GM12878 (cell line): ENCODE results near the gene ZNF567. TPM values are rescaled to one million over a fixed set of nuclear protein-coding genes. Genes with fewer than 3 reads are reported as not detected.

Experiments used
- ATAC-seq: fragments of 200-7000 bp; cut with Tn5 transposase; 3 replicates; pipeline ENCODE4 v1.9.1; 2020; ENCODE audit warnings: mild to moderate bottlenecking, moderate library complexity
- BruUV-seq: library from RNA; stranded (reverse); fragments of 400-500 nt; replicated peaks from 2 replicates; lab custom pipeline; 2021; lab: Mats Ljungman, UMichigan
- CTCF ChIA-PET: fragments of 300-600 bp; sonication (Branson Sonifier 250); formaldehyde crosslinking; extraction: SDS; loops from one replicate; lab custom pipeline; 2021; ENCODE audit warnings: inconsistent platforms; lab: Yijun Ruan, JAX
- POLR2A ChIA-PET: fragments of 350-600 bp; formaldehyde crosslinking; extraction: SDS; loops from one replicate; lab custom pipeline; 2021; ENCODE audit warnings: inconsistent platforms; lab: Charles Lee
- RAD21 ChIA-PET: fragments of 300-600 bp; sonication (Branson Sonifier 250); formaldehyde crosslinking; loops from one replicate; lab custom pipeline; 2023; ENCODE audit warnings: antibody characterized with exemption; ENCODE audit not compliant: unreplicated experiment; lab: Charles Lee
- SMC1A ChIA-PET: fragments of 300-600 bp; sonication (Branson Sonifier 250); formaldehyde crosslinking; loops from one replicate; lab custom pipeline; 2023; ENCODE audit not compliant: unreplicated experiment, uncharacterized antibody; lab: Charles Lee
- DNase-seq: peaks from one replicate; pipeline ENCODE4 v3.0.0-alpha.2; 2011; ENCODE audit warnings: low read depth, low spot score
- FAIRE-seq: peaks from 3 replicates; lab custom pipeline; 2011; peaks lifted over from hg19 to GRCh38; lab: Jason Lieb, UNC
- H2AFZ ChIP-seq: 2 replicates; pipeline ENCODE4 v1.6.0; 2011; ENCODE audit warnings: low read depth, low read length, control low read depth; ENCODE audit not compliant: control insufficient read depth
- H3K27ac ChIP-seq: 2 replicates; pipeline ENCODE4 v1.5.1; 2011; ENCODE audit warnings: control low read depth; ENCODE audit not compliant: control insufficient read depth, insufficient read depth
- H3K27me3 ChIP-seq, 2 experiments: replicated peaks in 1 of 2; 2 replicates each; pipeline versions ENCODE4 v1.6.0 to v1.6.1; 2011; ENCODE audit warnings: low read length in 1 of 2; ENCODE audit not compliant: control insufficient read depth in 2 of 2, insufficient read depth in 2 of 2
- H3K36me3 ChIP-seq, 2 experiments: 2 replicates each; pipeline ENCODE4 v1.5.1; 2011; ENCODE audit warnings: low read length in 1 of 2; ENCODE audit not compliant: control insufficient read depth in 2 of 2, insufficient read depth in 2 of 2
- H3K4me1 ChIP-seq: 2 replicates; pipeline ENCODE4 v1.6.1; 2011; ENCODE audit warnings: mild to moderate bottlenecking, low read length, moderate library complexity, mixed read lengths; ENCODE audit not compliant: control insufficient read depth, insufficient read depth
- H3K4me2 ChIP-seq: 2 replicates; pipeline ENCODE4 v1.6.0; 2011; ENCODE audit warnings: control low read depth; ENCODE audit not compliant: control insufficient read depth, insufficient read depth
- H3K4me3 ChIP-seq: fragments of 200-600 bp; sonication (generic); 2 replicates; pipeline ENCODE4 v1.5.1; 2016
- H3K79me2 ChIP-seq: 2 replicates; pipeline ENCODE4 v1.6.0; 2011; ENCODE audit warnings: low read length; ENCODE audit not compliant: control insufficient read depth, insufficient read depth
- H3K9ac ChIP-seq: 2 replicates; pipeline ENCODE4 v1.8.0; 2011; ENCODE audit warnings: low read length, control low read depth, mixed read lengths; ENCODE audit not compliant: control insufficient read depth, insufficient read depth
- H3K9me3 ChIP-seq: replicated peaks from 3 replicates; pipeline ENCODE4 v1.5.1; 2011; ENCODE audit warnings: mild to moderate bottlenecking, low read length; ENCODE audit not compliant: control insufficient read depth, insufficient read depth
- H4K20me1 ChIP-seq: 2 replicates; pipeline ENCODE4 v1.6.0; 2011; ENCODE audit not compliant: control insufficient read depth, insufficient read depth
- BCL11A ChIP-seq: IDR thresholded peaks from 2 replicates; pipeline ENCODE4 v1.6.1; 2011; ENCODE audit warnings: low read depth, low read length
- GATAD2B ChIP-seq: fragments of 450-650 bp; conservative IDR thresholded peaks from 2 replicates; pipeline ENCODE4 v1.6.1; 2017; ENCODE audit warnings: low read depth, mild to moderate bottlenecking, moderate library complexity
- NBN ChIP-seq: fragments of 450-650 bp; IDR thresholded peaks from 2 replicates; pipeline ENCODE4 v1.6.1; 2016
- NFYB ChIP-seq: IDR thresholded peaks from 2 replicates; pipeline ENCODE4 v1.6.1; 2011; ENCODE audit warnings: low read depth, mild to moderate bottlenecking, low read length, improper control_type of control experiment, moderate library complexity; ENCODE audit not compliant: insufficient read depth
- SIX5 ChIP-seq: IDR thresholded peaks from 2 replicates; pipeline ENCODE4 v1.6.1; 2011; ENCODE audit warnings: mild to moderate bottlenecking, low read depth, low read length, moderate library complexity; ENCODE audit not compliant: severe bottlenecking
- SPI1 ChIP-seq: IDR thresholded peaks from 2 replicates; pipeline ENCODE4 v1.6.1; 2011; ENCODE audit warnings: low read depth, mild to moderate bottlenecking, low read length, moderate library complexity, borderline replicate concordance; ENCODE audit not compliant: insufficient read depth
- TCF3 ChIP-seq: IDR thresholded peaks from 2 replicates; pipeline ENCODE4 v1.6.1; 2012; ENCODE audit warnings: low read depth, mild to moderate bottlenecking, low read length, borderline replicate concordance; ENCODE audit not compliant: insufficient read depth
- TCF7 ChIP-seq: IDR thresholded peaks from 2 replicates; pipeline ENCODE4 v1.6.1; 2014; ENCODE audit warnings: antibody characterized with exemption, borderline replicate concordance
- YY1 ChIP-seq: IDR thresholded peaks from 2 replicates; pipeline ENCODE4 v1.6.1; 2011; ENCODE audit warnings: low read depth, mild to moderate bottlenecking, low read length
- ZBED1 ChIP-seq: IDR thresholded peaks from 2 replicates; pipeline ENCODE4 v1.6.1; 2016; ENCODE audit warnings: borderline replicate concordance
- WGBS: methylation state at CpG from one replicate; pipeline ENCODE4 v1.1.6; 2016; ENCODE audit warnings: low lambda C conversion rate; ENCODE audit not compliant: insufficient replicate concordance, insufficient coverage; ENCODE audit errors: missing lambda C conversion rate; 5-methylcytosine and 5-hydroxymethylcytosine counted together
- in situ Hi-C: fragments of 300-500 bp; cut with MboI; formaldehyde crosslinking; loops from 9 replicates; pipeline ENCODE4 v1.14.3; 2018; ENCODE audit warnings: mixed read lengths
- intact Hi-C: fragments of 100-400 bp; cut with micrococcal nuclease; formaldehyde crosslinking; loops from one replicate; pipeline ENCODE4 v1.14.2; 2022; ENCODE audit not compliant: unreplicated experiment
- polyA plus RNA-seq, 11 experiments: library from polyadenylated mRNA; depleted of rRNA in 4 of 11; unstranded in 6 of 11; stranded (reverse) in 5 of 11; fragments of >200 nt; fragmentation: Nextera tagmentation in 4 of 11; fragmentation: Illumina TruSeq in 1 of 11; extraction: Ambion mirVana in 4 of 11; extraction: Trizol in 1 of 11; gene quantifications; 1 replicate in 1 of 11; 2 replicates in 10 of 11; pipeline versions ENCODE4 v1.2.1 to v1.2.3, GENCODE V29; 2011 to 2016; ENCODE audit warnings: inconsistent platforms in 2 of 11, missing spikeins in 2 of 11, low read depth in 1 of 11
- total RNA-seq, 4 experiments: library from RNA; depleted of rRNA in 3 of 4; stranded (reverse); fragments of >200 nt in 3 of 4; fragmentation: Illumina TruSeq in 1 of 4; extraction: Trizol in 1 of 4; gene quantifications; 2 replicates each; pipeline versions ENCODE4 v1.2.1 to v1.2.3, GENCODE V29; 2013 to 2021

Gene ZNF567
- total and polyA plus RNA-seq, 10 of the 15 experiments (the other 5 are each of a cell fraction or from before 2014, with no cell fraction given), result 4.9 to 11.9 (median 8.7) TPM

GRCh38 chr19:36679455-36679854 lies 8.0 kb upstream of the ZNF567 start (continued):
- TF ChIP-seq TCF7, result no peak
- no peak for TF ChIP-seq ZBED1
- no peak for TF ChIP-seq GATAD2B
- TF ChIP-seq BCL11A, result no peak
- no peak for TF ChIP-seq TCF3
- TF ChIP-seq NBN, result no peak

GRCh38 chr19:36685835-36686234 lies 1.6 kb upstream of the ZNF567 start:
- DNase-seq, result no peak
- Histone ChIP-seq H3K9ac (no peak overlapping the region), H3K4me1 (no peaks in the 10 kb centered on the region), H2AFZ (no peak overlapping the region), H3K4me2 (peak overlapping the region; percentile 89), H4K20me1 (no peaks in the 10 kb centered on the region), H3K9me3 (peaks cover 6% of the 10 kb centered on the region), H3K27me3 (no peaks in the 10 kb centered on the region), H3K27ac (no peak overlapping the region), H3K36me3 (peaks cover 2 to 6% of the 10 kb centered on the region in 2 experiments; a peak in 3 of 4 replicates), H3K79me2 (peaks cover 13% of the 10 kb centered on the region), H3K4me3 (peak overlapping the region; percentile 68; the same call in 1 of the 2 replicates)
- in situ Hi-C loops, result no loop called here
- POLR2A ChIA-PET, result interaction anchor here (0.6 kb wide), 1 partner anchor 559 kb away, joined by 3 read pairs; no protein-coding TSS in a partner anchor
- no peak for ATAC-seq
- CTCF ChIA-PET, result interaction anchor here (0.7 kb wide), 1 partner anchor 303 kb away, joined by 3 read pairs; no protein-coding TSS in a partner anchor
- WGBS, result no CpG with 5 or more reads among the region's 2 CpGs
- peak; percentile 52; the same call in 1 of the 2 replicates for TF ChIP-seq SPI1
- no peak for TF ChIP-seq SIX5
- TF ChIP-seq NFYB, result 0 out of 2 replicates have a peak, but pooled peaks have one; percentile 10
- 0 out of 2 replicates have a peak, but pooled peaks have one; percentile 25 for TF ChIP-seq YY1
- SMC1A ChIA-PET, result interaction anchor here (1.0 kb wide), 1 partner anchor 81 kb away, joined by 3 read pairs; the partner anchor contains the start of gene ZNF382
- no TSS peak for BruUV-seq
- FAIRE-seq, result no peak
- RAD21 ChIA-PET, result no interaction called here
- intact Hi-C loops, result no loop called here
